Fibroblast of the aortic adventitia (primary cell): ENCODE results near the gene MUC13. TPM values are rescaled to one million over a fixed set of nuclear protein-coding genes. Genes with fewer than 3 reads are reported as not detected.

Source experiments
- DNase-seq: peaks from one replicate; pipeline ENCODE4 v3.0.0-alpha.2; 2010; ENCODE audit warnings: low read depth
- H3K4me3 ChIP-seq: 2 replicates; pipeline ENCODE4 v1.5.1; 2011; ENCODE audit warnings: low read depth, mild to moderate bottlenecking, control low read depth, low read length, moderate library complexity
- total RNA-seq: library from RNA; depleted of rRNA; stranded (reverse); fragments of >200 nt; gene quantifications from 2 replicates; pipeline ENCODE4 v1.2.3, GENCODE V29; 2012; ENCODE audit warnings: low replicate concordance
- TF ChIP-seq, protein P1 (sequence below): IDR thresholded peaks from 2 replicates; pipeline ENCODE4 v1.5.1; 2011; ENCODE audit warnings: mild to moderate bottlenecking, low read length, control low read depth, inconsistent platforms; ENCODE audit not compliant: insufficient read depth

MUC13 gene
- total RNA-seq, 1 donor: not detected

DNA sequence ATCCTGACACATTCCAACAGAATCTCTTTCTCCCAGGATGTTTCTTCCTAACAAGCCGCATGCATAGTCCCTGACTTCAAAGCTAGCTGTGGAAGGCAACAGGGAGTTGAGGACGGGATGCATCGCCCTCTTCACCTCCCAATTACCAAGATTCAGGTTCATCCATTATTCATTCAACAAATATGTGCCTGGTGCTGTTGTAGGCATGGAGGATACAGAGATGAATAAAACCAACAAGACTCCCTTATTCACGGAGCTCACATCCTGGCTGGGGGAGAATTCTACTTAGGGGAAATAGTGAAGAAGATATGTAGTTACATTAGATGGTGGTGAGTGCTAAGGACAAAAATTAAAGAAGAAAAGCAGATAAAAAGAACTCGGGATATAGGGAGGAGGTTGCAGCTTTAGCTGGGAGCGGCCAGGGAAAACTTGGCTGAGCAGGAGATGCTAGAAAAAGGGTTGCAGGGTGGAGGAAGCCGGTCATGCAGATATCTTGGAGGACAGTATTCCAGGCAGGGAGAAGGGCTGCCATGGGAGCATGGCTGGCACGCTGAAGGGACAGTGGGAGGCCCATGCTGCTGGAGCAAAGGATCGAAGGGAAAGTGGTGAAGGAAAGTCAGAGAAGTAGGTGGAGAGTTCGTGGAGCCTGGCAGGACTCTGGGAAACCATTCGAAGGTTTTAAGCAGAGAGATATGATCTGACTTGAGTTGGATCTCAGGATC, 52.4 kb downstream of the MUC13 start:
- no peak for DNase-seq
- no peak overlapping the region for H3K4me3 ChIP-seq
- TF ChIP-seq, protein P1, sequence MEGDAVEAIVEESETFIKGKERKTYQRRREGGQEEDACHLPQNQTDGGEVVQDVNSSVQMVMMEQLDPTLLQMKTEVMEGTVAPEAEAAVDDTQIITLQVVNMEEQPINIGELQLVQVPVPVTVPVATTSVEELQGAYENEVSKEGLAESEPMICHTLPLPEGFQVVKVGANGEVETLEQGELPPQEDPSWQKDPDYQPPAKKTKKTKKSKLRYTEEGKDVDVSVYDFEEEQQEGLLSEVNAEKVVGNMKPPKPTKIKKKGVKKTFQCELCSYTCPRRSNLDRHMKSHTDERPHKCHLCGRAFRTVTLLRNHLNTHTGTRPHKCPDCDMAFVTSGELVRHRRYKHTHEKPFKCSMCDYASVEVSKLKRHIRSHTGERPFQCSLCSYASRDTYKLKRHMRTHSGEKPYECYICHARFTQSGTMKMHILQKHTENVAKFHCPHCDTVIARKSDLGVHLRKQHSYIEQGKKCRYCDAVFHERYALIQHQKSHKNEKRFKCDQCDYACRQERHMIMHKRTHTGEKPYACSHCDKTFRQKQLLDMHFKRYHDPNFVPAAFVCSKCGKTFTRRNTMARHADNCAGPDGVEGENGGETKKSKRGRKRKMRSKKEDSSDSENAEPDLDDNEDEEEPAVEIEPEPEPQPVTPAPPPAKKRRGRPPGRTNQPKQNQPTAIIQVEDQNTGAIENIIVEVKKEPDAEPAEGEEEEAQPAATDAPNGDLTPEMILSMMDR: no peak

DNA sequence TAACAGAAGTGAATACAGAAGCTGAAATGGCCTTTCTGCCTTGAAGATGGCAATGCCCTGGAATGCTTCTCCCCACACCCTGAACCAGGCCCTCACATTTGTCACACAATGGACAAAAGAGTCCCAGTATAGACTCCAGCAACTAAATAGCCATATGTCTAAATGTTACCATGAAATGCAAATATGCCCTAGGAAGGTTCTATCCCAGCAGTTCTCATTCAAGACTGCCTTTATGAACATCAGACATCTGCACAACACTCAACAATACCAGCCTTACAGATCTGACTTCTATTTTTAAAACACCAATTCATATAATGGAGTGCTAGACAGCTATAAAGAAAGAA, 55.2 kb downstream of the MUC13 start:
- TF ChIP-seq, protein P1: no peak
- DNase-seq: no peak
- no peak overlapping the region for H3K4me3 ChIP-seq

DNA sequence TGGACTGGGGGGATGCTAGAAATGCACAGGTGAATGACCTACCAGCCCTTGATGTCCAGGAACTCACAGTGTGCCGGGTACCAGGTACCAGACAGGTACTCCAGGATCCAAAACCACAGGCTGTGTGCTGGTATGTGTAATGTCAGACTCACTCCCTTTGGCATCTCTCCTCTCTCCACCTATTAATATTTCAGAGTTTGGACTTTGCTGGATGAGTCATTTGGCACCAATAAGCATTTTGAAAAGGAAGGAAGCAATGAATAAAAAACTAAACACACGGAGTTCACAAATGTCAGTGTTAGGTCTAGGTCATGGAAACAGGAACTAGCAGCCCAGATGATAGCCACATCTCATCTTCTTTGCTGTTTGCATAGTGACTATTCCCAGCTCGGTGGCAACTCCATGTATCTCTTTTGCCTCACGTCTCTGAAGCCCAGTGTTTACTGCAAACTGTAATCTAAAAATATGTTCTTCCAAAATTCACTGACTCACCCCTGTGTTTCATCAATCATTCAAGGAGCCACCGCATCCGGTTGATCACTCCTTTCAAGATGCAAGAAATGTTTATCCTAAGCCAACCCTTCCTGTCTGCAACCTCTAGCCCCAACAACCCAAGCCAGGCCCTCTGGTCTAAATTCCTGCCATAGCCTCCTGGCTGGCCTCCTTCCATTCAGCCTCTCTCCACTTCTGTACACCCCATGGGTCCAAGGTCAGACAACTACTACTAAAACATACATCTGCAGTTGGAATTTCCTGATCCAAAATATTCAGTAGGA, 55.8 kb downstream of the MUC13 start:
- H3K4me3 ChIP-seq: peak overlapping the region; percentile 23
- TF ChIP-seq, protein P1: no peak
- DNase-seq: peak; percentile 97

DNA sequence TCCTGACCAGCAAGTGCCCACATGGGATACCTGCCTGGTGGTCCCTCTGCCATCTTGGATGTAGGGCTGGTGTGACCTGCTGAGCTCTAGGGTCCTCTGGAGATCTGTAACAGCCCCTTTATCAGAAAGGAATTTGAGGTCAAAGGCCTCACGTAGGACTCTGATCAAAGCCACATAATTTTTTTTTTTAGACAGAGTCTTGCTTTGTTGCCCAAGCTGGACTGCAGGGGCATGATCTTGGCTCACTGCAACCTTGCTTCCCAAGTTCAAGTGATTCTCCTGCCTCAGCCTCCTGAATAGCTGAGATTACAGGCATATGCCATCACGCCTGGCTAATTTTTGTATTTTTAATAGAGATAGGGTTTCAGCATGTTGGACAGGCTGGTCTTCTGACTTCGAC, 56.9 kb downstream of the MUC13 start:
- H3K4me3 ChIP-seq: no peak overlapping the region
- TF ChIP-seq, protein P1: no peak
- DNase-seq: no peak

DNA sequence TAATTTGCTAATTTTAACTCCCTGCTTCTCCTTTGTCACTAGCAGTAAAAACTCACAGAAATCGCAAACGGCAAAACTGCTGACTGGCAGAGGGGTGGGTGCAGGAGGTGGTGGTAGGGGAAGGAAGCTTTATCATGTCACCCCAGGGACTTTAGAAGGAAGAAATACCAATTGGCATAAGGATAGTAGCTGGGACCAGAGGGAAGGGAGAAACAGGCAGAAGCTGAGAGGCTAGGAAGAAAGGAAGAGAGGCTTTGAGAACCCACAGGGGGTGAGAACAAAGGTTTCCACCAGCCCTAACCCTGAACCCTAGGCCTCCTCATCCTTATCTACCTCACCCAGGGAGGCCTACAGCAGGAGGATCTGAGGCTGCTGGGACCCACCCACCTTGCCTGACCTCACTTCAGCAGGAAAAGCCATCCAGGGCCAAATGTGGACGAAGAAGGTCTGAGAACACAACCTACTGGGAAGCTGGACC, 58.1 kb downstream of the MUC13 start:
- H3K4me3 ChIP-seq: no peak overlapping the region
- TF ChIP-seq, protein P1: no peak
- DNase-seq: no peak

DNA sequence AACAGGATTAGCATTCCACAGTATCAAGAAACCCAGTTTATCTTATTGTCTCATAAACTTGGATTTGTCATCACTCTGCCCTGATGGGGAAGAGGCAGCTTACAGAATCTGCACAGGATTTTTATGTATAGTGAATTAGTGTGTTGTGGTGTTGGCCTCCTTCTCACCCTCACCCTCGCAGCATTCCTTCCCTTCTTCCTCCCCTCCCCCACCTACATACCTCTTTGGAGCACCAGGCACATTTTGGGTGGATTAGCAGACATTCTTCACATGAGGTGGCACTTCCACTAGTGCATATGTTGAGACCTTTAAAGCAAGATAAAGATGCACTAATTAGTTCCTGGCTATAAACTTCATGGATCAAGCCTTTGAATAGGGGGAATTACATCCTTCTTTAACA, 61.3 kb downstream of the MUC13 start:
- TF ChIP-seq, protein P1: no peak
- DNase-seq: no peak
- H3K4me3 ChIP-seq: no peak overlapping the region
